ENCODE measurements around the gene TM7SF3.

TM7SF3 gene

GRCh38 chr12:26937863-26938700 lies 76.1 kb downstream of the TM7SF3 start, which contains the start of the genes FGFR1OP2 and INTS13:
Gene FGFR1OP2, plus strand, starts transcription at chr12:26938470. Its CDS starts 15,689 bp downstream, at chr12:26954159.
Gene INTS13, minus strand, starts transcription at chr12:26937981. Its CDS starts 1,178 bp downstream, at chr12:26936803.
- H3K4me3 ChIP-seq (ENCODE audit: low read length), result peak within 1 kb of the TSS; percentile 94
- peak; percentile 98 for DNase-seq (ENCODE audit: low read depth)
- TF ChIP-seq CTCF (conservative IDR thresholded peaks at IDR 0.05; ENCODE audit: low read length), result no peak

- no peak for TF ChIP-seq CTCF (conservative IDR thresholded peaks at IDR 0.05; ENCODE audit: low read length)
- DNase-seq (ENCODE audit: low read depth), result no peak
Observed at GRCh38 chr12:26937443-26937862, 76.7 kb downstream of the TM7SF3 start.

GRCh38 chr12:26936559-26937442 lies 77.4 kb downstream of the TM7SF3 start:
- DNase-seq (ENCODE audit: low read depth), result no peak

More at GRCh38 chr12:26937443-26937862, 76.7 kb downstream of the TM7SF3 start:
- H3K4me3 ChIP-seq (ENCODE audit: low read length), result peak overlapping the region; percentile 94

GRCh38 chr12:26935636-26936378 lies 78.4 kb downstream of the TM7SF3 start:
- no peak for TF ChIP-seq CTCF (conservative IDR thresholded peaks at IDR 0.05; ENCODE audit: low read length)
- H3K4me3 ChIP-seq (ENCODE audit: low read length), result 0 out of 2 replicates have a peak overlapping the region, but pooled peaks have one; percentile 3
- no peak for DNase-seq (ENCODE audit: low read depth)

More at GRCh38 chr12:26936559-26937442, 77.4 kb downstream of the TM7SF3 start:
- H3K4me3 ChIP-seq (ENCODE audit: low read length), result peak overlapping the region; percentile 94
- no peak for TF ChIP-seq CTCF (conservative IDR thresholded peaks at IDR 0.05; ENCODE audit: low read length)

GRCh38 chr12:26929590-26929989 lies 84.6 kb downstream of the TM7SF3 start:
- TF ChIP-seq CTCF (conservative IDR thresholded peaks at IDR 0.05; ENCODE audit: low read length), result no peak
- no peak overlapping the region for H3K4me3 ChIP-seq (ENCODE audit: low read length)
- no peak for DNase-seq (ENCODE audit: low read depth)

GRCh38 chr12:26928661-26929060 lies 85.5 kb downstream of the TM7SF3 start:
- DNase-seq (ENCODE audit: low read depth), result no peak
- no peak for TF ChIP-seq CTCF (conservative IDR thresholded peaks at IDR 0.05; ENCODE audit: low read length)
- H3K4me3 ChIP-seq (ENCODE audit: low read length), result no peak overlapping the region
